Prostate gland (tissue), 2 donors: Measurements from ENCODE around the gene TMEM170B. TPM values are rescaled to one million over a fixed set of nuclear protein-coding genes. Genes with fewer than 3 reads are reported as not detected.

Experiments used
- DNase-seq: peaks from one replicate; pipeline ENCODE4 v3.0.0-alpha.2; 2019; ENCODE audit warnings: low spot score
- H3K27ac ChIP-seq, 2 donors: fragments of 200-600 bp; sonication (generic); 2 replicates each; pipeline ENCODE4 v1.5.1; 2017 to 2019
- H3K27me3 ChIP-seq: fragments of 200-600 bp; sonication (generic); replicated peaks from 2 replicates; pipeline ENCODE4 v1.5.1; 2019; ENCODE audit not compliant: insufficient read depth
- H3K36me3 ChIP-seq, 2 donors: fragments of 200-600 bp; sonication (generic); 1 replicate in 1 of 2; 2 replicates in 1 of 2; pipeline versions ENCODE4 v1.5.1 to v1.8.1; 2017 to 2019
- H3K4me1 ChIP-seq: fragments of 200-600 bp; sonication (generic); replicated peaks from 2 replicates; pipeline ENCODE4 v1.5.1; 2019
- H3K4me3 ChIP-seq, 2 donors: fragments of 200-600 bp; sonication (generic); 2 replicates each; pipeline ENCODE4 v1.5.1; 2017 to 2019
- H3K9me3 ChIP-seq: fragments of 200-600 bp; sonication (generic); 2 replicates; pipeline ENCODE4 v1.5.1; 2017
- CTCF ChIP-seq, 4 experiments: fragments of 200-600 bp in 2 of 4; fragments of 450-650 bp in 2 of 4; sonication (generic) in 2 of 4; IDR thresholded peaks; 1 replicate in 3 of 4; 2 replicates in 1 of 4; pipeline ENCODE4 v1.5.1; 2016 to 2019; ENCODE audit warnings: antibody characterized with exemption in 4 of 4, mild to moderate bottlenecking in 2 of 4, moderate library complexity in 2 of 4
- POLR2A ChIP-seq: fragments of 450-650 bp; IDR thresholded peaks from one replicate; pipeline ENCODE4 v1.6.1; 2016; ENCODE audit warnings: antibody characterized with exemption, mild to moderate bottlenecking
- POLR2AphosphoS5 ChIP-seq: sonication (generic); formaldehyde crosslinking; IDR thresholded peaks from one replicate; pipeline ENCODE4 v1.6.1; 2017; ENCODE audit warnings: antibody characterized with exemption
- WGBS: methylation state at CpG from one replicate; pipeline ENCODE4 v1.1.5; 2018; 5-methylcytosine and 5-hydroxymethylcytosine counted together
- intact Hi-C: fragments of 100-400 bp; cut with DNase I; formaldehyde crosslinking; loops from one replicate; pipeline ENCODE4 v1.14.2; 2022
- total RNA-seq, 2 donors: library from RNA; depleted of rRNA; stranded (reverse); fragments of >200 nt; gene quantifications; one replicate each; pipeline ENCODE4 v1.1.0, GENCODE V29; 2016

The TMEM170B gene
- total RNA-seq, 2 donors from 2014 or later = 2.7 to 5.7 TPM

- no peaks in the 10 kb centered on the region for H3K36me3 ChIP-seq
- intact Hi-C loops = no loop called here
- 34% methylated on average over 3 of the region's 3 CpGs for WGBS
- no peak overlapping the region for H3K4me3 ChIP-seq
- no peaks in the 10 kb centered on the region for H3K9me3 ChIP-seq
- DNase-seq = no peak
- no peak overlapping the region for H3K27ac ChIP-seq
- TF ChIP-seq POLR2AphosphoS5 (no peak), POLR2A (no peak), CTCF (IDR thresholded peaks at IDR 0.05) (no peak)
- no peaks in the 10 kb centered on the region for H3K4me1 ChIP-seq
- no peaks in the 10 kb centered on the region for H3K27me3 ChIP-seq
These were observed 21.8 kb upstream of the TMEM170B start for GRCh38 chr6:11515763-11516162.

DNA sequence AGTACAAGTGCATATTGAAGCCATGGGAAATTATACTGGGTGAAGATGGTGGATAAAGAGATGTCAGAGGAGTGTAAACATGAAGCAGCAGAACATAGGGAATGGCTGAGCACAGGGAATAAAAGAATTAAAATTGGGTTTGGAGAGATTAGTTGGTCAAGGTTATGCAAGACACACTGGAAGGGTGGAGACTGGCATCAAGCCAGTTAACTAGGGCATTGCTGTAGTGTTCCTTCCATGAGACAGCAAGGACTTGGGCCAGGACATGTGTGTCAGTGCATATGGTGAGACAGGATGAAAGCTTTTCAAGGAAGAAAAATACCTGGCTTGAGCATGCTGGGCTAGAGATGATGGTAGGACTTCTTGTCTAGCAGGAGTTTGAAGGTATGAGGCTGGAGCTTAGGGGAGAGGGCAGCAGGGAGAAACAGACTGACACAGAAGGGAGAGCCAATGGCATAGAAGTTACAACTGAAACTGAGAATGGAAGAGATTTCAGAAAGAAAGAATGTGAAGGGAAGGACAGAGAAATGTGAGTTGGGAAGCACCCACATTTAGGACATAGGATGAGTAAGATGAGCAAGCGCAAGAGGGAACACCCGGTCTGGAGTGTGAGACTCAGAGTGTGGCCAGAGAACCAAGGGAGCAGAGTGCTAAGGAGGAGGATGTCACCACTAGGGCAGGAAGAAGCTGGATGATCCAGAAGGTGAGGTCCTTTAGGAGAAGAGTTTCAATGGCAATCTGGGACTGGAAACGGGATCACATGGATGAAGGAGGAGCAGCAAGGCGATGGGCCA lies 14.5 kb upstream of the TMEM170B start:
- 96% methylated on average over 4 of the region's 4 CpGs for WGBS

DNA sequence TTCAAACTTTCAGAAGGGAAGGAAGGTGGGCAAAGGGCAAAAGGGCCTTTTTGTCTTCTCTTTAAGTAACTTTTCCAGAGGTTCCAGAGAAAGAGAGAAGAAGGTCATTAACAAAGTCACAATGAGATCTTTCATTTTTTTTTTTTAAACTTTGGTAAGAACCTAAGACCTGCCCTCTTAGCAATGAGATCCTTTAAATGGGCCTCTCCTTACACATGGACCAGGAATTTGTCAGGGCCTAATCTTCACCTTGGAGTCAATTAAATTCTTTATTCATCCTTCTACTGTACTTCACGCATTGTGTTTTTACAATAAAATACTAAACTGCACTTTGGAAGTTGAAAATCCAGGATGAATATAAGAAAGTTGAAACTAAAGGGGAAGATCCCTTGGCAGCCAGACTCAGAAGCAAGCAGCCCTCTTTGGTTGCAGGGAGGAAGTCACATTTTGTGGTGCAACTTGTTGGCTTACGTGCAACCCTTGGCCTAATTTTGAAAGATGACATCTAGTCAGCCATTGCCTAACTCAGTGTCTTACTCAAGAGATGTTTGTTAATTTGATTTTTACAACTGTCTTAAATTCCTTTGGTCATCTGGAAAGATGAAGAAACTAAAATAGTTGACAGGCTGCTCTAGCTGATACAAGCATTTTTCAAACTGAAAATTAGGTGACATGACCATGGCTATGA lies 11.9 kb upstream of the TMEM170B start:
- Histone ChIP-seq H3K9me3 (no peaks in the 10 kb centered on the region), H3K27ac (no peak overlapping the region), H3K4me1 (no peaks in the 10 kb centered on the region), H3K27me3 (no peaks in the 10 kb centered on the region), H3K36me3 (no peaks in the 10 kb centered on the region), H3K4me3 (no peak overlapping the region)
- intact Hi-C loops = no loop called here
- TF ChIP-seq CTCF (IDR thresholded peaks at IDR 0.05) (no peak), POLR2AphosphoS5 (no peak), POLR2A (no peak)
- 64% methylated on average over 2 of the region's 2 CpGs for WGBS
- no peak for DNase-seq

More for the DNA sequence above, 14.5 kb upstream of the TMEM170B start:
- Histone ChIP-seq H3K4me3 (no peak overlapping the region), H3K36me3 (no peaks in the 10 kb centered on the region), H3K4me1 (no peaks in the 10 kb centered on the region), H3K27ac (no peak overlapping the region), H3K9me3 (no peaks in the 10 kb centered on the region), H3K27me3 (no peaks in the 10 kb centered on the region)
- intact Hi-C loops = no loop called here
- DNase-seq = no peak
- TF ChIP-seq POLR2A (no peak), POLR2AphosphoS5 (no peak), CTCF (IDR thresholded peaks at IDR 0.05) (no peak)

- no peak for DNase-seq
- H3K27ac ChIP-seq = no peak overlapping the region
- H3K4me3 ChIP-seq = no peak overlapping the region
- H3K36me3 ChIP-seq = no peaks in the 10 kb centered on the region
- WGBS = 95% methylated on average over 3 of the region's 3 CpGs
- H3K4me1 ChIP-seq = no peaks in the 10 kb centered on the region
- intact Hi-C loops = no loop called here
- H3K9me3 ChIP-seq = no peaks in the 10 kb centered on the region
- H3K27me3 ChIP-seq = no peaks in the 10 kb centered on the region
- TF ChIP-seq CTCF (IDR thresholded peaks at IDR 0.05) = no peak
- no peak for TF ChIP-seq POLR2AphosphoS5
- TF ChIP-seq POLR2A = no peak
These were observed 11.4 kb upstream of the TMEM170B start for GRCh38 chr6:11526156-11526505.
